ENCODE results near the gene KRT2.

- TF ChIP-seq POLR2A (IDR thresholded peaks at IDR 0.05) (no peak), CTCF (IDR thresholded peaks at IDR 0.05) (no peak)
Measured at GRCh38 chr12:52686756-52687487, 34.9 kb upstream of the KRT2 start.
